ENCODE measurements around the gene PSTK.

PSTK gene

DNA sequence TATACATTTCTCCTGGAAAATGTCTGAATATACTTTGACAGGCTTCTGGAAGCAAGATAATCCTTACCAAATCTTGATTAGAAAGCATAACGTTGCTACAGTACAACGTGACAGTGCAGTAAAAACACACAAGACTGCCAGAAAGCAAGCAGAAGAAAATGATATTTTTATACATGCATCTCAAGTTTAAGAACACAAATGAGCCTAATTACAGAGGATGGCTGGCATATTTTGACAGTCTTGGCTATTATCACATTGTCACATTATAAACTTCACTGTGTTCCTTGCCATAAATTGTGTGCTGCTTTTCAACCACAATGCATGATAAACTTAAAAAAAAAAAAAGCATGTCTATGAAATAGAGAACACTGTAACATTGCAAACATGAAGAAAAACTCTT lies 24.1 kb downstream of the PSTK start:
- Histone ChIP-seq H3K9me3 (no peaks in the 10 kb centered on the region), H3K27me3 (no peaks in the 10 kb centered on the region), H3K4me3 (ENCODE audit: low read depth, low read length) (no peak overlapping the region), H3K36me3 (no peaks in the 10 kb centered on the region), H3K4me1 (no peaks in the 10 kb centered on the region; the same call in 1 of the 2 replicates)
- DNase-seq: no peak
- TF ChIP-seq, protein P1, sequence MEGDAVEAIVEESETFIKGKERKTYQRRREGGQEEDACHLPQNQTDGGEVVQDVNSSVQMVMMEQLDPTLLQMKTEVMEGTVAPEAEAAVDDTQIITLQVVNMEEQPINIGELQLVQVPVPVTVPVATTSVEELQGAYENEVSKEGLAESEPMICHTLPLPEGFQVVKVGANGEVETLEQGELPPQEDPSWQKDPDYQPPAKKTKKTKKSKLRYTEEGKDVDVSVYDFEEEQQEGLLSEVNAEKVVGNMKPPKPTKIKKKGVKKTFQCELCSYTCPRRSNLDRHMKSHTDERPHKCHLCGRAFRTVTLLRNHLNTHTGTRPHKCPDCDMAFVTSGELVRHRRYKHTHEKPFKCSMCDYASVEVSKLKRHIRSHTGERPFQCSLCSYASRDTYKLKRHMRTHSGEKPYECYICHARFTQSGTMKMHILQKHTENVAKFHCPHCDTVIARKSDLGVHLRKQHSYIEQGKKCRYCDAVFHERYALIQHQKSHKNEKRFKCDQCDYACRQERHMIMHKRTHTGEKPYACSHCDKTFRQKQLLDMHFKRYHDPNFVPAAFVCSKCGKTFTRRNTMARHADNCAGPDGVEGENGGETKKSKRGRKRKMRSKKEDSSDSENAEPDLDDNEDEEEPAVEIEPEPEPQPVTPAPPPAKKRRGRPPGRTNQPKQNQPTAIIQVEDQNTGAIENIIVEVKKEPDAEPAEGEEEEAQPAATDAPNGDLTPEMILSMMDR (IDR thresholded peaks at IDR 0.05; ENCODE audit: low read depth, low read length): no peak

DNA sequence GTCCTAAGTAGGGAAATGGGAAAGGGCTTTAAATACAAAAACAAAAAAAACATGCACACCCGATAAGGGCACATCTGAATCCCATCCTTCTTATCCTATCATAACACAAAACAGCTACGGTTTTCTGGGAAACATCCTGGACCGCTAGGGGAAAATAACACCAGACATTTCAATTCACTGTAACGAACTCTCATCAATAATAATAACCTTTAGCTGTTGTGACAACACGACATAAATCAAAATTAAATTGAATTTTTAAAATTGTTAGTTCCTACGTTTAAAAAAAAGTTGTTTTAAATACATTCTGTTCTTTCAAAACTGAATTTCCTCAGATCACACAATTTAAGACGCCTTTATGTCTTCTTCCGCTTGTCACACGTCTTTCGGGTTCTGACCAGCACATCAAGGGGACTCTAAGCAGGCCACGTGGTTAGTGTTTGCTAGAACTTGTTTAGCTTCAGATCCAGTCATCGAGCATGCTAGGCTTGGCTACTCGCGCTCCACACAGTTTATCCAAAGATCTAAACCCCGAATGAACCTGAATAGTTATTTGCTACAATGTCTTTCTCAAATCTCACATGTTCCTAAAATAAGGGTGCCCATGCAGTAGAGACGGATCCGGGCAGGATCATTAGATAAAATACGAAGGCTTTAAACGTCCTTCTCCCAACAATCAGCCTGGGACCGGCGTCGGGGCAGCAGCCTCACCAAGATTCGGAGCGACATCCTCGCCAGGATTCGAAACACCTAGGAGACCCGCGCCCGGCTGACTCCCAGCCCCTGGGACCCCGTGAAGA lies 27.6 kb downstream of the PSTK start:
- Histone ChIP-seq H3K27me3 (no peaks in the 10 kb centered on the region), H3K9me3 (no peaks in the 10 kb centered on the region), H3K36me3 (no peaks in the 10 kb centered on the region), H3K4me3 (ENCODE audit: low read depth, low read length) (peak overlapping the region; percentile 92), H3K4me1 (no peaks in the 10 kb centered on the region)
- peak; percentile 39 for DNase-seq
- TF ChIP-seq, protein P1 (IDR thresholded peaks at IDR 0.05; ENCODE audit: low read depth, low read length): peak; percentile 20

DNA sequence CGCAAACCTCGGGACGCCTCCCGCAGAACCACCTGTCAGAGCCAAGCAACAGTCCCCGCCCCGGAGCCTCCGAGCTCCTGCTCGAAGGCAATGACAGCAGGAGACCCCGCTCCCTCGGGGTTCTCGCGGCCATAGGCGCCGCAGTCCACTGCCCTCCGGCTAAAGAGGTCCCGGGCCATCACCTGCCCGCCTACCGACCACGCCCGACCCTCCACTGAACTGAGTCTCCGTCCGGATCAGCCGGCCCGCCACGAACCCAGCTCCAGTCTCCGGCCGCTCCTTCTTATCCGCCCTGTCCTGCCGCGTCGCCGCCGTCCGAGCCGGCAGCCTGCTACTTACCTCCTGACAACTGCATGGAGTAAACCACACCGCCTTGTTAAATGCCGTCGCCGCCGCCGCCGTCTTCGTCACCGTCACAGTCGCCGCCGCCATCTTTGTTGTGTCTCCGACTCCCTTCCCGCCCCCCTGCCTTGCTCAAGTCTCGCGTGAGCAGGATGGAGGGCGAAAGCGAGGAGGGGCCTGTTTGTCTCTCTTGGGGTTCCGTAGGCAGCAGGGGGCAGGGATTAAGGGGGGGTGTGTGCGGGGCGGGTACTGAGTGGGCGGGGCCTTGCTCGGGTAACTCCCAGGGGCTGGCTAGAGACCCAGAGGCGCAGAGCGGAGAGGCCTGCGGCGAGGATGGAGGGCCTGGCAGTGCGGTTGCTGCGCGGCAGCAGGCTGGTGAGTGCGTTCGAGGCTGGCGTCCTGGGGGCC lies 28.3 kb downstream of the PSTK start, which contains the start of the genes ACADSB and IKZF5:
ACADSB (plus strand) TSS at position 652 of the 750 bp plus-strand sequence; CDS start at position 676, 24 bp downstream.
IKZF5 (minus strand) TSS at position 441 of the 750 bp plus-strand sequence. CDS start 10,170 bp downstream, outside the sequence.
- no peaks in the 10 kb centered on the region for H3K36me3 ChIP-seq
- peak; percentile 94 for DNase-seq
- H3K4me3 ChIP-seq (ENCODE audit: low read depth, low read length): peak within 1 kb of the TSS; percentile 92
- H3K27me3 ChIP-seq: no peaks in the 10 kb centered on the region
- TF ChIP-seq, protein P1 (IDR thresholded peaks at IDR 0.05; ENCODE audit: low read depth, low read length): no peak
- no peaks in the 10 kb centered on the region for H3K9me3 ChIP-seq
- H3K4me1 ChIP-seq: no peaks in the 10 kb centered on the region

DNA sequence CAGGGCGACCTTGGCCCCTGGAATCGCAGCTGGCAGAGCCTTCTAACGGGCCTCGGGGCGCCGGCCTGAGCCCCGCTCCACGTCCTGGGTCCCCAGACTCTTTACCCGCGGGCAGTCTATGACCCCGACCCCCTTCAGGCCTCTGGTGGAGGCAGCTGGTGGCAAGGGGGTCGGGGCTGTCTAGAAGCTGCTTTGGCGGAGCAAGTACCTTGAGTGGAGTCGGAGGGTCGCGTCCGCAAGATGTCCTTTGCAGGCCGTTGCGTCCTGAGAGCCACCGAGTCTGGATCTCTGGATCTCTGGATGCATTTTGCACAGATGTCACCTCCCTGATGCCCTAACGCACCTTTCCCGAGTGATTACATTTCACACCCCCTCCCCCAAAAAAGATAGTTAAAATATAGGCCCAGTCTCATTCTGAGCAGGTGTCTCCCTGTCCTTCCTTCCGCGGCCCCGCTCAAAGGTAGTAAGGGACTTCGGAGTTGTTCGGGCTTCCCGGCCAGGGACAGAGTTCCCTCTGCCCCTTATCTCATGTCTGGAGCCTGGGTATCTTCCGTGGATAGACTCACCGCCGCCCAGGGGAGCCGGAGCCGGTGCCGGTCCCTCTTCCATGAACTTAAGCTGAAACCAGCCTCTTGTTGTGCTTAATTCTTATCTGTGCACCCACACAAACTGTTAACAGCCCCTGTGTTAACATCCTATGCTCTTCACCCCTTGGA lies 29.1 kb downstream of the PSTK start:
- Histone ChIP-seq H3K4me1 (no peaks in the 10 kb centered on the region), H3K4me3 (ENCODE audit: low read depth, low read length) (peak overlapping the region; percentile 92), H3K9me3 (no peaks in the 10 kb centered on the region), H3K27me3 (no peaks in the 10 kb centered on the region), H3K36me3 (no peaks in the 10 kb centered on the region)
- TF ChIP-seq, protein P1 (IDR thresholded peaks at IDR 0.05; ENCODE audit: low read depth, low read length): no peak
- DNase-seq: peak; percentile 40

DNA sequence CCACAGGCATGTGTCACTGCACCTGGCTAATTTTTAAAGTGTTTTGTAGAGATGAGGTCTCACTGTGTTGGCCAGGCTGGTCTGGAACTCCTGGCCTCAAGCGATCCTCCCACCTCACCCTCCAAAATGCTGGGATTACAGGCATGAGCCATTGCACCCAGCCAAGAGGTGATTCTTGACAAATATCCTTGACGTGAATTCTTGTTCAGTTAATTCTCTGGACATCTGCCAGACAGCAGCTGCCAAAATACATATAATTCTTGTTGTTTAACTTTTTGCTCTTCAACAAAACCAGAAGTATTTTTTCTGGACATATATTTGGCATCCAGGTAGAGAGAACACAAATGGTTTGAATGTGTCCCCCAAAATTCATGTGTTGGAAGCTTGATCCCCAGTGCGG lies 31.8 kb downstream of the PSTK start:
- no peaks in the 10 kb centered on the region for H3K36me3 ChIP-seq
- H3K27me3 ChIP-seq: no peaks in the 10 kb centered on the region
- TF ChIP-seq, protein P1 (IDR thresholded peaks at IDR 0.05; ENCODE audit: low read depth, low read length): no peak
- H3K4me1 ChIP-seq: no peaks in the 10 kb centered on the region
- no peak overlapping the region for H3K4me3 ChIP-seq (ENCODE audit: low read depth, low read length)
- no peak for DNase-seq
- H3K9me3 ChIP-seq: no peaks in the 10 kb centered on the region
